ENCODE data around the gene ACTR2. TPM values are rescaled to one million over a fixed set of nuclear protein-coding genes. Genes with fewer than 3 reads are reported as not detected.

The ACTR2 gene
- total RNA-seq, 2 experiments from 2014 or later = 382 to 399 TPM

DNA sequence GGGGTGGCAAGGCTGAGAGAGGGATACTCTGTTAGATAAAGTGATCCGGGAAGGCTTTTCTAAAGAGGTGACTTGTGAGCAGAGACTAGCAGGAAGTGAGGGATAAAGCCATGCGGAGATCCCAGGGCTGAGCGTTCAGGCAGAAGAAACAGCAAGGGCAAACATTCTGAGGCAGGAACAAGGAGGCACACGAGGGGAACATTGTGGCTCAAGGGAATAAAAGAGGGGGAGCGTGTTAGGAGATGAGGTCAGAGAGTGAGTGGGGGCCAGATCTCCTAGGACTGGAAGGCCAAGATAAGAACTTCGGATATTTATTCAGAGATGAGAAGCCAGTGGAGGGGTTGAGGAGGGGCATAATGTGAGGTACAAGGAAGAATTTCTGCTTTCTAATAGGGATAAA lies 67.1 kb downstream of the ACTR2 start:
- DNase-seq = no peak
- no peak overlapping the region for H3K4me3 Mint-ChIP-seq
- POLR2A ChIA-PET = interaction anchor here (1.4 kb wide), 1 partner anchor 16 kb away, joined by 4 read pairs; no protein-coding TSS in a partner anchor
- no peaks in the 10 kb centered on the region for H3K9me3 Mint-ChIP-seq
- peaks cover 8% of the 10 kb centered on the region for H3K4me1 Mint-ChIP-seq
- peaks cover 32% of the 10 kb centered on the region for H3K27me3 Mint-ChIP-seq
- H3K27ac Mint-ChIP-seq = no peak overlapping the region
- ATAC-seq (ENCODE audit: low read depth) = no peak
- no peaks in the 10 kb centered on the region for H3K36me3 Mint-ChIP-seq

- ATAC-seq (ENCODE audit: low read depth) (no peak), DNase-seq (no peak)
- Mint-ChIP-seq H3K9me3 (no peaks in the 10 kb centered on the region), H3K4me1 (peaks cover 29% of the 10 kb centered on the region), H3K27me3 (peaks cover 27% of the 10 kb centered on the region), H3K4me3 (no peak overlapping the region), H3K36me3 (no peaks in the 10 kb centered on the region), H3K27ac (no peak overlapping the region)
- POLR2A ChIA-PET = no interaction called here
Measured at GRCh38 chr2:65296971-65297370, 69.3 kb downstream of the ACTR2 start.

DNA sequence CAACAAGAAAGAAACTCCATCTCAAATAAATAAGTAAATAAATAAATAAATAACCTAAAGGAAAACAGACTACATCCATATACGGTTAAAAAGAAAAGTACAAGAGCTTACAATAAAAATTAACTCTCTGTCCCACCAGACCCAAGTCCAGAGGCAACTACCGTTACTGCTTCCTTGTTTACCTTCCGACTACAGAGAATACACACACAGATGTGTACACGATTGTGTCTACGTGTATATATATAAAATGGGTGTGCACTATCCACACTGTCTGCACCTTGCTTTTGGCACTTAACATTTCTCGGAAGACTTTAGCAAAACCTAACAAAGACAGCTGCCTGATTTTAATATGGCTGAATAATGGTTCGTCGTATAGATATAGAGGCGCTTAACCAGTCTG lies 69.9 kb downstream of the ACTR2 start:
- Mint-ChIP-seq H3K4me1 (peaks cover 35% of the 10 kb centered on the region), H3K9me3 (no peaks in the 10 kb centered on the region), H3K27ac (no peak overlapping the region), H3K4me3 (no peak overlapping the region), H3K36me3 (peaks cover under 1% of the 10 kb centered on the region), H3K27me3 (peaks cover 30% of the 10 kb centered on the region)
- DNase-seq (no peak), ATAC-seq (ENCODE audit: low read depth) (no peak)
- POLR2A ChIA-PET = no interaction called here

DNA sequence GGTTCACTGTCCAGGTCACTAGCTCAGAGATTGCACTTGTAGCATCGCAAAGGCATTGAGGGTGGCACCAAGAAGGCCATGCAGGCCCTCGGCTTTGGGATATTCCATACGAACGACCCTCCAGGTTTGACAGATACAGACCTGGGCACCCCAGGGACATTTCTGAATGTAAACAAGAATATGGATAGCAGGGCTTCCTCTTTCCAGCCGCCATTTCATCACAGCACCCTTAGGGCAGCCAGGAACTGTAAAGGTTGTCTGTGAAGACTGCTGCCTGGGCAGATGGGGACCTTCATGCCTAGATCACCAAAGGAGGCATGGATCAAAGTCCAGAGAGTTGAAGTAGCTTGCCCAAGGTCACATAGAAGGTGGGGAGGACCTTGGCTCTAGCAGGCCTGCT lies 70.5 kb downstream of the ACTR2 start:
- ATAC-seq (ENCODE audit: low read depth) (no peak), DNase-seq (no peak)
- Mint-ChIP-seq H3K27me3 (peaks cover 36% of the 10 kb centered on the region), H3K27ac (no peak overlapping the region), H3K36me3 (peaks cover 3% of the 10 kb centered on the region), H3K4me3 (no peak overlapping the region), H3K9me3 (no peaks in the 10 kb centered on the region), H3K4me1 (peaks cover 39% of the 10 kb centered on the region)
- POLR2A ChIA-PET = no interaction called here

- Mint-ChIP-seq H3K4me1 (peaks cover 40% of the 10 kb centered on the region), H3K4me3 (no peak overlapping the region), H3K36me3 (peaks cover 3% of the 10 kb centered on the region), H3K9me3 (no peaks in the 10 kb centered on the region), H3K27ac (no peak overlapping the region), H3K27me3 (peaks cover 39% of the 10 kb centered on the region)
- ATAC-seq (ENCODE audit: low read depth) = no peak
- no peak for DNase-seq
- POLR2A ChIA-PET = no interaction called here
Measured at GRCh38 chr2:65299246-65299645, 71.6 kb downstream of the ACTR2 start.

DNA sequence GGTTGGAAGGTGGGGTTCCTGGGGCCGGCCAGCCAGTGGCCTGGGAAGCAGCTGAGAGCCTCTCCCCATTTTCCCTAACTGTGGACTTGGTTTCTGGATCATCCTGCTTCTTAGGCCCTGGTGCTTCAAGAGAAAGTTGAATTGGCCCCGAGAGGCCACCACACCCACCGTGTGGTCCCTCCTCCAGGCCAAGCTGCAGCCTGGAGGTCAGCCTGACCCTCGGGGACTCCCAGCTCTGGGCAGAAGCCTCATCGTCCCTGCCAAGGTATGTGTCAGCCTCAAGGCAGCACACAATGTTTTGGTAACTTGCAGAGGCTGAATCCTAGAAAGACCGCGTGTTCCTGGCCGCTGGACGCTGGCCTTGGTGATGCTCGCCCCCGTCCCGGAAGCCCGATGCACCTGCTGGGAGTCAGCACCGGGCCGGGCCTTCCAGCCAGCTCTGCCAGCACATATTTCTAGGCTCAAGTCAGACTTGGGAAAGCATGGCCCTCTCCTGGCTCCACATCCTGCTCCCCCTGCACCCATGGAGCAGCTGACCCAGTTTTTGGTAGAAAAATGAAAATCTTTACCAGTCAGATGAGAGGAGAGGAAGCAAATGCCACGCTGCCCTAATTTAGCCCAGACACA lies 72.6 kb downstream of the ACTR2 start:
- DNase-seq = no peak

GRCh38 chr2:65300761-65301711 lies 73.4 kb downstream of the ACTR2 start:
- H3K36me3 Mint-ChIP-seq = peaks cover 3% of the 10 kb centered on the region
- POLR2A ChIA-PET = interaction anchor here (0.7 to 1.5 kb wide), 10 partner anchors 33 to 1713 kb away, joined by 3 to 8 read pairs (median 4); partner anchors contain the start of genes ACTR2, MDH1, SPRED2 and WDPCP
- ATAC-seq (ENCODE audit: low read depth) (peak; percentile 95), DNase-seq (peak; percentile 75)
- no peaks in the 10 kb centered on the region for H3K9me3 Mint-ChIP-seq
- H3K4me3 Mint-ChIP-seq = peak overlapping the region; percentile 84
- peak overlapping the region; percentile 94 for H3K27ac Mint-ChIP-seq
- H3K27me3 Mint-ChIP-seq = peaks cover 32% of the 10 kb centered on the region
- peaks cover 40% of the 10 kb centered on the region for H3K4me1 Mint-ChIP-seq

More for the DNA sequence above, 72.6 kb downstream of the ACTR2 start:
- no peak for ATAC-seq (ENCODE audit: low read depth)
- Mint-ChIP-seq H3K4me3 (peak overlapping the region; percentile 84), H3K9me3 (no peaks in the 10 kb centered on the region), H3K4me1 (peaks cover 40% of the 10 kb centered on the region), H3K27ac (peak overlapping the region; percentile 94), H3K27me3 (peaks cover 35% of the 10 kb centered on the region), H3K36me3 (peaks cover 3% of the 10 kb centered on the region)
- POLR2A ChIA-PET = interaction anchor here (1.2 to 1.5 kb wide), 5 partner anchors 33 to 1712 kb away, joined by 3 to 8 read pairs (median 3); partner anchors contain the start of genes ACTR2, MDH1 and WDPCP

- DNase-seq = no peak
- no peak for ATAC-seq (ENCODE audit: low read depth)
- H3K4me3 Mint-ChIP-seq = no peak overlapping the region
- H3K27ac Mint-ChIP-seq = no peak overlapping the region
- peaks cover 3% of the 10 kb centered on the region for H3K36me3 Mint-ChIP-seq
- H3K9me3 Mint-ChIP-seq = no peaks in the 10 kb centered on the region
- POLR2A ChIA-PET = no interaction called here
- H3K4me1 Mint-ChIP-seq = peaks cover 21% of the 10 kb centered on the region
- H3K27me3 Mint-ChIP-seq = peaks cover 30% of the 10 kb centered on the region
Measured at GRCh38 chr2:65305934-65306333, 78.3 kb downstream of the ACTR2 start.

DNA sequence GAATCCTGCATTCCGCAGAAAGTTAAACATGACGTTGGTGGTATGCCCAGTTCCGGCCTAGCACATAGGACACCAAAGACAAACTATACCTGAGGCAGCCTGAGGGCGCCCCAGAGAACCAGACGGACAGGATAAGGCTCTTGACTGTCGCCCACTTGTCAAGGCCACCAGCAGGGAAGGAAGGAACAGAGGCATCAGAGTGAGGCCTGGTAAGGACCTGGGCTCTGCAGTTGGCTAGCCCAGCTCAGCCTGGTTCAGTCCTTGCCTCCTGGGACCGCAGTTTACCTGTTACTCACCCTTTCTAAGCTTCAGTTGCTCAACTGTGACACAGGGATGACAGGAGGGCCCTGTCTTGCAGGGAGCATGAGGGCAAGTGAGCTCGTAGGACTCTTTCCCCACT lies 82.1 kb downstream of the ACTR2 start:
- Mint-ChIP-seq H3K4me1 (peaks cover 2% of the 10 kb centered on the region), H3K4me3 (no peak overlapping the region), H3K36me3 (peaks cover 10% of the 10 kb centered on the region), H3K27me3 (peaks cover 9% of the 10 kb centered on the region), H3K9me3 (no peaks in the 10 kb centered on the region), H3K27ac (no peak overlapping the region)
- DNase-seq (no peak), ATAC-seq (ENCODE audit: low read depth) (no peak)
- POLR2A ChIA-PET = no interaction called here

DNA sequence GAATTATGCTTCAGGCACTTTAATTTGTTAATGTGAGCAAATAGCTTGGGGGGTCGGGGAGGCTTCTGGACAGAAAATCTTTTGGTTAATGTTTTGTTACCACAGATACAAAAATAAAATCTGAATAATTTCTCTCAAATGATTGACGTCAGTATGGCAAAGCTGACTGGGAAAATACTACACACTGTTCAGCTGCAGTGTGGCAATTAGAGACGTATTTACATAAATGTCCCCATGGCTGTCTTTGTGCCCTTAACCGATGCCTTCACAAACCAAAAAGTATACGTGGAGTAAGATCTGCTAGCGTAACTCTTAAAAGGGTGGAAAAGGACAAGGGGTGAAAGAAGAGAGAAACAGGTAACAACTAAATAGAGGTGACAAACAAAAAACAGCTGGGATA lies 83.4 kb downstream of the ACTR2 start:
- no peak for ATAC-seq (ENCODE audit: low read depth)
- Mint-ChIP-seq H3K9me3 (no peaks in the 10 kb centered on the region), H3K27me3 (peaks cover 2% of the 10 kb centered on the region), H3K4me1 (peaks cover 2% of the 10 kb centered on the region), H3K4me3 (no peak overlapping the region), H3K36me3 (peaks cover 10% of the 10 kb centered on the region), H3K27ac (no peak overlapping the region)
- POLR2A ChIA-PET = interaction anchor here (0.5 kb wide), 1 partner anchor 76 kb away, joined by 3 read pairs; no protein-coding TSS in a partner anchor
- no peak for DNase-seq

- H3K27ac Mint-ChIP-seq = no peak overlapping the region
- no peak overlapping the region for H3K4me3 Mint-ChIP-seq
- H3K36me3 Mint-ChIP-seq = peaks cover 12% of the 10 kb centered on the region
- no peaks in the 10 kb centered on the region for H3K9me3 Mint-ChIP-seq
- DNase-seq (no peak), ATAC-seq (ENCODE audit: low read depth) (no peak)
- H3K27me3 Mint-ChIP-seq = no peaks in the 10 kb centered on the region
- POLR2A ChIA-PET = interaction anchor here (0.5 kb wide), 1 partner anchor 75 kb away, joined by 3 read pairs; no protein-coding TSS in a partner anchor
- peaks cover 6% of the 10 kb centered on the region for H3K4me1 Mint-ChIP-seq
Measured at GRCh38 chr2:65311596-65311995, 84.0 kb downstream of the ACTR2 start.

- Mint-ChIP-seq H3K36me3 (peaks cover 13% of the 10 kb centered on the region), H3K9me3 (no peaks in the 10 kb centered on the region), H3K27me3 (no peaks in the 10 kb centered on the region), H3K4me1 (peaks cover 10% of the 10 kb centered on the region), H3K4me3 (no peak overlapping the region), H3K27ac (no peak overlapping the region)
- no peak for ATAC-seq (ENCODE audit: low read depth)
- POLR2A ChIA-PET = no interaction called here
- no peak for DNase-seq
Measured at GRCh38 chr2:65313126-65313953, 85.7 kb downstream of the ACTR2 start.

GRCh38 chr2:65313954-65314256 lies 86.3 kb downstream of the ACTR2 start:
- Mint-ChIP-seq H3K4me1 (peaks cover 10% of the 10 kb centered on the region), H3K27ac (no peak overlapping the region), H3K36me3 (peaks cover 13% of the 10 kb centered on the region), H3K27me3 (no peaks in the 10 kb centered on the region), H3K4me3 (no peak overlapping the region), H3K9me3 (no peaks in the 10 kb centered on the region)
- DNase-seq (no peak), ATAC-seq (ENCODE audit: low read depth) (no peak)
- POLR2A ChIA-PET = no interaction called here
